Heart left ventricle (tissue), 16 donors: ENCODE data around the gene YBX2. TPM values are rescaled to one million over a fixed set of nuclear protein-coding genes. Genes with fewer than 3 reads are reported as not detected.

ENCODE experiments used
- ATAC-seq, 4 donors: fragments of 200-7000 bp; cut with Tn5 transposase; one replicate each; pipeline ENCODE4 v1.9.1; 2020 to 2022; ENCODE audit warnings: moderate library complexity in 4 of 4, mild to moderate bottlenecking in 3 of 4, moderate number of reproducible peaks in 1 of 4
- DNase-seq, 5 donors: peaks; one replicate each; pipeline ENCODE4 v3.0.0-alpha.2; 2020
- H3K27ac ChIP-seq, 12 donors: fragments of 200-600 bp; sonication (generic) in 4 of 12; one replicate each; pipeline versions ENCODE4 v1.5.0 to v1.8.0; 2016 to 2022; ENCODE audit warnings: mild to moderate bottlenecking in 2 of 12
- H3K27me3 ChIP-seq, 9 donors: fragments of 200-600 bp; sonication (generic) in 2 of 9; one replicate each; pipeline versions ENCODE4 v1.5.1 to v1.8.0; 2016 to 2022; ENCODE audit warnings: mild to moderate bottlenecking in 3 of 9
- H3K36me3 ChIP-seq, 9 donors: fragments of 200-600 bp; sonication (generic) in 2 of 9; one replicate each; pipeline versions ENCODE4 v1.5.0 to v1.8.0; 2018 to 2022; ENCODE audit warnings: mild to moderate bottlenecking in 2 of 9
- H3K4me1 ChIP-seq, 12 donors: fragments of 200-600 bp; sonication (generic) in 4 of 12; one replicate each; pipeline versions ENCODE4 v1.5.0 to v1.8.0; 2016 to 2022; ENCODE audit warnings: mild to moderate bottlenecking in 3 of 12
- H3K4me3 ChIP-seq, 12 donors: fragments of 200-600 bp; sonication (generic) in 4 of 12; one replicate each; pipeline versions ENCODE4 v1.5.0 to v1.8.0; 2017 to 2022; ENCODE audit warnings: mild to moderate bottlenecking in 9 of 12, moderate library complexity in 4 of 12
- H3K9me3 ChIP-seq, 12 donors: fragments of 200-600 bp; sonication (generic) in 4 of 12; one replicate each; pipeline versions ENCODE4 v1.5.0 to v1.8.0; 2016 to 2022; ENCODE audit warnings: mild to moderate bottlenecking in 1 of 12
- CTCF ChIP-seq, 12 donors: fragments of 200-600 bp; sonication (generic) in 4 of 12; IDR thresholded peaks; one replicate each; pipeline versions ENCODE4 v1.5.0 to v1.8.0; 2018 to 2022; ENCODE audit warnings: antibody characterized with exemption in 12 of 12, mild to moderate bottlenecking in 5 of 12
- POLR2A ChIP-seq, 2 donors: fragments of 450-650 bp; IDR thresholded peaks; one replicate each; pipeline ENCODE4 v1.6.1; 2017; ENCODE audit warnings: antibody characterized with exemption in 2 of 2, mild to moderate bottlenecking in 2 of 2, moderate library complexity in 2 of 2
- WGBS, 4 donors: extraction: QIAGEN DNeasy Blood & Tissue Kit in 2 of 4; methylation state at CpG; one replicate each; pipeline versions ENCODE4 v1.1.5 to v1.1.7; 2013 to 2018; 5-methylcytosine and 5-hydroxymethylcytosine counted together
- intact Hi-C, 10 donors: fragments of 100-400 bp; cut with DNase I; formaldehyde crosslinking; loops; one replicate each; pipeline versions ENCODE4 v1.11.1 to v1.14.2; 2022
- polyA plus RNA-seq, 2 donors: library from polyadenylated mRNA; stranded (reverse); fragments of 200-250 nt; gene quantifications; one replicate each; pipeline ENCODE4 v1.2.3, GENCODE V29; 2013
- total RNA-seq, 9 donors: library from RNA; depleted of rRNA in 2 of 9; stranded (reverse); fragments of >200 nt in 2 of 9; fragmentation: NEBNext Ultra II Directional in 3 of 9; extraction: Animal tissue kit (Norgen Biotek cat#: 25700) in 3 of 9; gene quantifications; one replicate each; pipeline versions ENCODE4 v1.1.0 to v1.2.4, GENCODE V29; 2016 to 2023
- donor health status: ischemic (EF 13 %, LVEDD 7.1; RV severe dilation, severe dysfunction).
- donor health status: healthy with polysubstance abuse.
- donor health status: DM: no; HTN: yes; CAD: no.
- donor health status: DM: no; HTN: no; CAD: no.
- donor health status: ischemic (EF 25% LVEDD 6.9; RV normal size, moderate dysfunction).
- donor health status: ischemic (EF 25% LVEDD 5.7; RV mildly dilated, moderate dysfunction).
- donor health status: healthy.
- donor health status: DM: yes; HTN: yes; CAD: no.
- donor health status: ischemic (EF 35%, LVEDD 5.7; RV mildly dilated, moderate dysfunction).
- donor health status: nonischemic (EF 11% LVEDD 7.7; RV severe dilation, severe dysfunction).
- donor health status: DM: yes; HTN: yes; CAD: no.
- donor health status: PGD.
- donor health status: ischemic (EF 29% LVEDD 5.4; RV normal size, mild dysfunction).
- donor health status: nonischemic (EF 23%, LVEDD 6.1; RV moderate dilation, normal function).

Gene YBX2
- total and polyA plus RNA-seq, 11 donors: 0.32 to 2.0 (median 0.56) TPM

- Histone ChIP-seq H3K4me3 (no peak overlapping the region), H3K27me3 (no peaks in the 10 kb centered on the region), H3K4me1 (peaks cover 0 to 17% (median 11%) of the 10 kb centered on the region in 12 donors), H3K9me3 (no peaks in the 10 kb centered on the region), H3K27ac (no peak overlapping the region), H3K36me3 (peaks cover 0 to under 1% (median 0%) of the 10 kb centered on the region in 9 donors)
- ATAC-seq: no peak
- no peak for DNase-seq
- WGBS, 4 donors: 95 to 97% (median 96%) methylated on average over 7 of the region's 7 CpGs
- intact Hi-C loops: loop anchor here in 2 of 10 donors (5.0 kb wide), 2 partner anchors 47 to 257 kb away; no protein-coding TSS in a partner anchor
- no peak for TF ChIP-seq CTCF (IDR thresholded peaks at IDR 0.05)
- no peak for TF ChIP-seq POLR2A (IDR thresholded peaks at IDR 0.05)
Observed at GRCh38 chr17:7304179-7304578, 9.7 kb upstream of the YBX2 start.

- Histone ChIP-seq H3K4me3 (peak overlapping the region in 9 of 12 donors; percentile 5 to 37 (median 26)), H3K4me1 (peaks cover 2 to 56% (median 39%) of the 10 kb centered on the region in 12 donors), H3K9me3 (no peaks in the 10 kb centered on the region), H3K36me3 (no peaks in the 10 kb centered on the region), H3K27me3 (peaks cover 0 to 49% (median 29%) of the 10 kb centered on the region in 9 donors), H3K27ac (peak overlapping the region; percentile 11 to 85 (median 72))
- intact Hi-C loops: loop anchor here (1.0 to 10.0 kb wide), 6 partner anchors 15 to 252 kb away; partner anchors contain the start of genes SLC2A4 (in 2 of the 10) and SLC16A11 (in 1 of the 10)
- DNase-seq (peak; percentile 86 to 93 (median 90)), ATAC-seq (peak; percentile 73 to 86 (median 78))
- peak; percentile 87 to 98 (median 95) for TF ChIP-seq CTCF (IDR thresholded peaks at IDR 0.05)
- TF ChIP-seq POLR2A (IDR thresholded peaks at IDR 0.05): peak in 1 of 2 donors; percentile 38
- 2 to 4% (median 2%) methylated on average over 18 to 51 of the region's 51 CpGs for WGBS, 4 donors
Observed at GRCh38 chr17:7296189-7296861, 1.9 kb upstream of the YBX2 start.

- no peaks in the 10 kb centered on the region for H3K36me3 ChIP-seq
- intact Hi-C loops: loop anchor here (1.0 to 10.0 kb wide), 6 partner anchors 14 to 251 kb away; partner anchors contain the start of genes SLC2A4 (in 2 of the 10) and SLC16A11 (in 1 of the 10)
- DNase-seq: no peak
- 63 to 70% (median 66%) methylated on average over 42 of the region's 42 CpGs for WGBS, 4 donors
- TF ChIP-seq POLR2A (IDR thresholded peaks at IDR 0.05) (no peak), CTCF (IDR thresholded peaks at IDR 0.05) (no peak)
- peaks cover 2 to 65% (median 44%) of the 10 kb centered on the region in 12 donors for H3K4me1 ChIP-seq
- H3K9me3 ChIP-seq: no peaks in the 10 kb centered on the region
- peak overlapping the region in 6 of 12 donors; percentile 28 to 41 (median 34) for H3K4me3 ChIP-seq
- ATAC-seq: no peak
- peak overlapping the region; percentile 11 to 85 (median 72) for H3K27ac ChIP-seq
- peaks cover 0 to 52% (median 29%) of the 10 kb centered on the region in 9 donors for H3K27me3 ChIP-seq
Observed at GRCh38 chr17:7295230-7296180, 1.1 kb upstream of the YBX2 start.
